NB4 (cell line): Measurements from ENCODE around the gene SORBS1.

Experiments used
- DNase-seq: peaks from one replicate; pipeline ENCODE4 v3.0.0; 2010; ENCODE audit warnings: low read depth
- H3K4me3 ChIP-seq: one replicate; pipeline ENCODE4 v1.5.1; 2011; ENCODE audit warnings: mild to moderate bottlenecking, low read depth, low read length, moderate library complexity
- MYC ChIP-seq: IDR thresholded peaks from 2 replicates; pipeline ENCODE4 v1.6.1; 2011; ENCODE audit warnings: low read depth, low read length
- POLR2A ChIP-seq: IDR thresholded peaks from 2 replicates; pipeline ENCODE4 v1.6.1; 2011; ENCODE audit warnings: mild to moderate bottlenecking; ENCODE audit not compliant: insufficient read length; ENCODE audit errors: extremely low read depth
- TF ChIP-seq, protein P1 (sequence below): IDR thresholded peaks from 2 replicates; pipeline ENCODE4 v1.6.1; 2011; ENCODE audit warnings: low read depth, low read length
- TF ChIP-seq, protein P2 (sequence below): IDR thresholded peaks from one replicate; pipeline ENCODE4 v1.5.1; 2012; ENCODE audit warnings: low read depth, low read length

The SORBS1 gene

DNA sequence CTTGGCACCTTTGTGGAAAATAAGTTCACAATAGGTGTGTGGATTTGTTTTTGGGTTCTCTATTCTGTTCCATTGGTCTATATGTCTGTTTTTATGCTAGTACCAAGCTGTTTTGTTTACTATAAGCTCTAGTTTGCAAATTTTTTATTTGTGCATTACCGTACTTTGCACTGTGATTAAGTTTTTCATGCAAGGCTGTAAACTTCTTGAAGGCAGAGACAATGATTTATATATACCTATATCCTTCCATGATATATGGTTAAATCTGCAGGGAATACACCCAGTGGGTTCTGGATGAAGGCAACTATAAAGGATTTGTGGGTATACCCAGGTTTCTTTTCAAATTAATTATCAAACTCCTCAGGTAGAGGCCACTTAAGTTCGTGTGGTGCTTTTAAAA lies 178.6 kb downstream of the SORBS1 start:
- H3K4me3 ChIP-seq: no peak overlapping the region
- DNase-seq: no peak
- TF ChIP-seq POLR2A (no peak), MYC (no peak)
- TF ChIP-seq, protein P1, sequence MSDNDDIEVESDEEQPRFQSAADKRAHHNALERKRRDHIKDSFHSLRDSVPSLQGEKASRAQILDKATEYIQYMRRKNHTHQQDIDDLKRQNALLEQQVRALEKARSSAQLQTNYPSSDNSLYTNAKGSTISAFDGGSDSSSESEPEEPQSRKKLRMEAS: no peak
- TF ChIP-seq, protein P2, sequence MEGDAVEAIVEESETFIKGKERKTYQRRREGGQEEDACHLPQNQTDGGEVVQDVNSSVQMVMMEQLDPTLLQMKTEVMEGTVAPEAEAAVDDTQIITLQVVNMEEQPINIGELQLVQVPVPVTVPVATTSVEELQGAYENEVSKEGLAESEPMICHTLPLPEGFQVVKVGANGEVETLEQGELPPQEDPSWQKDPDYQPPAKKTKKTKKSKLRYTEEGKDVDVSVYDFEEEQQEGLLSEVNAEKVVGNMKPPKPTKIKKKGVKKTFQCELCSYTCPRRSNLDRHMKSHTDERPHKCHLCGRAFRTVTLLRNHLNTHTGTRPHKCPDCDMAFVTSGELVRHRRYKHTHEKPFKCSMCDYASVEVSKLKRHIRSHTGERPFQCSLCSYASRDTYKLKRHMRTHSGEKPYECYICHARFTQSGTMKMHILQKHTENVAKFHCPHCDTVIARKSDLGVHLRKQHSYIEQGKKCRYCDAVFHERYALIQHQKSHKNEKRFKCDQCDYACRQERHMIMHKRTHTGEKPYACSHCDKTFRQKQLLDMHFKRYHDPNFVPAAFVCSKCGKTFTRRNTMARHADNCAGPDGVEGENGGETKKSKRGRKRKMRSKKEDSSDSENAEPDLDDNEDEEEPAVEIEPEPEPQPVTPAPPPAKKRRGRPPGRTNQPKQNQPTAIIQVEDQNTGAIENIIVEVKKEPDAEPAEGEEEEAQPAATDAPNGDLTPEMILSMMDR: no peak

- no peak overlapping the region for H3K4me3 ChIP-seq
- DNase-seq: no peak
- TF ChIP-seq POLR2A (no peak), MYC (no peak)
- TF ChIP-seq, protein P2: no peak
- TF ChIP-seq, protein P1: no peak
Observed at GRCh38 chr10:95382174-95382573, 179.0 kb downstream of the SORBS1 start.

DNA sequence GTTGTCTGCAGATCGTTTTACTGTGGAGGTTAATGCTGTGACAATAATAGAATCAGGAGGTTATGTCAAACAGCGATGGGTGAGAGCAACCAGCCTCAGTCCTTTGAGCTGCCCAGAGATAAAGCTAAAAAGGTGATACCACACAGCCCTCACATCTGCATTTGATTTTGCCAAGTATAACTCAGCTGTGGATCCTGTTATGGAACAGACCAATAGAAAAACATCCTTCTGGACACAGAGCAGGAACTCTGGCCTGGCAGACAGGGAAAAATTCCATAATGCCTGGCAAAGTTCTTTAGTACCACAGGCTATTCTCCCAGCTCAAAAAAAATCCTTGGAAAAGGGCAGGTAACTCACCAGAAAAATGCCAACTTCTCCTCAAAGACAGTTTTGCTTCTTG lies 183.2 kb downstream of the SORBS1 start:
- no peak for TF ChIP-seq POLR2A
- TF ChIP-seq, protein P2: no peak
- H3K4me3 ChIP-seq: no peak overlapping the region
- DNase-seq: no peak

DNA sequence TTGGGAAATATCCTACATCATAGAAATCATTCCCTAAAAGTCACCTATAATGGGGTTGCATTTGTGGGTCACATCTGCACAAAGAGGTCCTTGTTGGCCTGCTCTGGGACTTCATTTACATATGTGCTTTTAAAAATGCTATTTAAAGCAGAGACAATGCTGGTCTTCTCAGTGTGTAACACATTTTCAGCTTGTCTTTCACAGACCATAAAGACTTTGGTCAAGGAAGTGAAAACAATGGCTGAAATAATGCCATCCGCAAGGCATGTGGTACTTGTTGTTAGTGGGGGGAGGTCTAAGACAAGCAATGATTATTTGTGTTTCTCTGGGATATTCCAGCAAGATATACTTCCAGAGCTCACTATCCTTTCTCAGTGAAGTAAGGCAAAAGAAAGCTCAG lies 185.8 kb downstream of the SORBS1 start:
- TF ChIP-seq MYC: no peak
- TF ChIP-seq, protein P2: no peak
- no peak for TF ChIP-seq POLR2A
- TF ChIP-seq, protein P1: no peak
- no peak for DNase-seq
- no peak overlapping the region for H3K4me3 ChIP-seq

- TF ChIP-seq, protein P2: peak; percentile 98
- no peak for TF ChIP-seq MYC
- TF ChIP-seq POLR2A: no peak
- TF ChIP-seq, protein P1: no peak
- DNase-seq: peak; percentile 79
- H3K4me3 ChIP-seq: no peak overlapping the region
Observed at GRCh38 chr10:95374597-95375209, 186.5 kb downstream of the SORBS1 start.

DNA sequence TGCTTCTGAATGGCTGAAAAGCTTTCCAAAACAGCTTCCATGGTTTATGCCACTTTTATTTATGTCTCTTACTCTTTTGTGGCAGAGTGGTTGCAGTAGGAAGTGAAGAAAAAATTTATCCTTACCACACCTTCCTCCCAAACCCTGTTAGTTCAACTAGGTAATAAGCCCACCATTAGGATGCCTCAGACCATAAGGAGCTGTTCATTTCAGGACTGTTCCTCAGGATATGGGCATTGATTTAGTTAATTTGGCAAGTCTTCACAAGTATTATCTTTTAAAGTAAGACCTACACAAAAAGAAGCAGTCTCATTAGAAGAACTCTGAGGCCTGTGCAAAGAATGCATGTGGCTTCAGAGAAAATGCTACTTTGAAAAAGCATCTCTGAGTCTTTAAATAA lies 187.5 kb downstream of the SORBS1 start:
- H3K4me3 ChIP-seq: no peak overlapping the region
- TF ChIP-seq, protein P2: no peak
- TF ChIP-seq POLR2A: no peak
- no peak for TF ChIP-seq MYC
- TF ChIP-seq, protein P1: no peak
- DNase-seq: no peak
